ENCODE data around the gene TMTC1. TPM values are rescaled to one million over a fixed set of nuclear protein-coding genes. Genes with fewer than 3 reads are reported as not detected.

Gene TMTC1
- total RNA-seq, 1 donor from 2014 or later = 0.57 TPM

DNA sequence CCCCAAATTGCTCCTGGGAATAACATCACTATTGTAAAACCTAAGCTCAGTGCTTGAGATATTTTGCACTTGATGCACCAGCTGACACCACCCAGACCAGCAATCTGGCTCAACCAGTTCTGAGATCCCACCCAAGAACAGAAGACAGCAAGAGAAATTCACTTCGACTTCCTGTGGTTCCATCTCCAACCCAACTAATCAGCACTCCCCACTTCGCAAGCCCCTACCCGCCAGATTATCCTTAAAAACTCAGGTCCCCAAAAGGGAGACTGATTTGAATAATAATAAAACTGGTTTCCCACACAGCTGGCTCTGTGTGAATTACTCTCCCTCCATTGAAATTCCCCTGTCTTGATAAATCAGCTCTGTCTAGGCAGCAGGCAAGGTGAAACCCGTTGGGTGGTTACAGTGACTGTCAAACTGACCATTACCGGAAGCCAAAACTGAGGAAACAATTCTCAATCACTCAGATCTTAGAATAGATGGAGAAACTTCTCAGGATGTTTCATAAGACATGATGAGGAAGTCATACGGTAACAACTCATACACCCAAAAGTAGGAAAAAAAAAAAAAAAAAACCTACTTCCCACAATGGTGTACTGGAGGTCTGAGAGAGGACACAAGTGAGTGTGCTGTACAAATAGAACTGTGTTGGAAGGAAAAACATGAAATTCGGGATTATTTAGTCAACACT, 92.4 kb downstream of the TMTC1 start:
- H3K27me3 Mint-ChIP-seq (ENCODE audit: insufficient read depth) = no peaks in the 10 kb centered on the region
- no peak overlapping the region for H3K27ac Mint-ChIP-seq
- H3K36me3 Mint-ChIP-seq (ENCODE audit: low read depth) = no peaks in the 10 kb centered on the region
- H3K4me1 Mint-ChIP-seq (ENCODE audit: low read depth) = no peaks in the 10 kb centered on the region
- no peaks in the 10 kb centered on the region for H3K9me3 Mint-ChIP-seq
- DNase-seq (ENCODE audit: low spot score) = no peak
- intact Hi-C loops (cut with micrococcal nuclease) = no loop called here
- no peak overlapping the region for H3K4me3 Mint-ChIP-seq

GRCh38 chr12:29690728-29691127, 93.0 kb downstream of the TMTC1 start:
- Mint-ChIP-seq H3K4me1 (ENCODE audit: low read depth) (no peaks in the 10 kb centered on the region), H3K27me3 (ENCODE audit: insufficient read depth) (no peaks in the 10 kb centered on the region), H3K9me3 (no peaks in the 10 kb centered on the region), H3K36me3 (ENCODE audit: low read depth) (no peaks in the 10 kb centered on the region), H3K4me3 (no peak overlapping the region), H3K27ac (no peak overlapping the region)
- intact Hi-C loops (cut with micrococcal nuclease) = no loop called here
- no peak for DNase-seq (ENCODE audit: low spot score)

DNA sequence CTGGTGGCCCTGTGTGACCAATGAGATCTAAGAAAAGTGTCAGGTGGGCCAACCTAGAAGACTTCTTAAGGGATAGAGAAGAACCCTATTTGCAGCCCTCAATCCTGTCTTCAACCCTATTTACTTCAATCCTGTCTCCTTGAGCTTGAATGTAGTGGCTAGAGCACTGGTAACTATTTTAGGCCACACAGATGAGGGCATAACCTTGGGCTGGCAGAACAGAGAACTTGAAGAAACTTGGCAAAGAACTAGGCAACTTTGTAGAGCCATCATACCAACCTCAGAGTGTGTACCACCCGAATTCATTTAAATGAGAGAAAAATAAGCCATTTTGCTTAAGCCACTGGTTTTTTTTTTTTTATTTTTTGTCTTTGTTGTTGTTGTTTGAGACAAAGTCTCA, 94.8 kb downstream of the TMTC1 start:
- H3K4me3 Mint-ChIP-seq = no peak overlapping the region
- H3K27ac Mint-ChIP-seq = no peak overlapping the region
- no peaks in the 10 kb centered on the region for H3K36me3 Mint-ChIP-seq (ENCODE audit: low read depth)
- no peaks in the 10 kb centered on the region for H3K27me3 Mint-ChIP-seq (ENCODE audit: insufficient read depth)
- no peaks in the 10 kb centered on the region for H3K9me3 Mint-ChIP-seq
- no peak for DNase-seq (ENCODE audit: low spot score)
- intact Hi-C loops (cut with micrococcal nuclease) = no loop called here
- H3K4me1 Mint-ChIP-seq (ENCODE audit: low read depth) = no peaks in the 10 kb centered on the region

DNA sequence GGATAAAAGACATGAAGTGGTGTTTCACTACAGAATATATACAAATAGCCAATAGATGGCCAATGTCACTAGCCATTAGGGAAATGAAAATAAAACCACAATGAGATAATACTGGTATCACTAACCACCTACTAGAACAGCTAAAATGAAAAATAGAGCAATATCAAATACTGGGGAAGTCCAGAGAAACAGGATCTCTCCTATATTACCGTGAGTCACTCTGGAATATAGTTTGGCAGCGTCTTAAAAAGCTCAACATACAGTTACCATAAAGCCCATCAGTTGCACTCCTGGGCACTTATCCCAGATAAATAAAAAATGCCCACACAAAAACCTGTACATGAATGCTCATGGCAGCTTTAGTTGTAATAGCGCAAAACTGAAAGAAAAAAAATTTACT, 101.7 kb downstream of the TMTC1 start:
- no peaks in the 10 kb centered on the region for H3K4me1 Mint-ChIP-seq (ENCODE audit: low read depth)
- no peak overlapping the region for H3K4me3 Mint-ChIP-seq
- H3K27me3 Mint-ChIP-seq (ENCODE audit: insufficient read depth) = no peaks in the 10 kb centered on the region
- DNase-seq (ENCODE audit: low spot score) = no peak
- no peaks in the 10 kb centered on the region for H3K9me3 Mint-ChIP-seq
- no peak overlapping the region for H3K27ac Mint-ChIP-seq
- H3K36me3 Mint-ChIP-seq (ENCODE audit: low read depth) = no peaks in the 10 kb centered on the region
- intact Hi-C loops (cut with micrococcal nuclease) = no loop called here

DNA sequence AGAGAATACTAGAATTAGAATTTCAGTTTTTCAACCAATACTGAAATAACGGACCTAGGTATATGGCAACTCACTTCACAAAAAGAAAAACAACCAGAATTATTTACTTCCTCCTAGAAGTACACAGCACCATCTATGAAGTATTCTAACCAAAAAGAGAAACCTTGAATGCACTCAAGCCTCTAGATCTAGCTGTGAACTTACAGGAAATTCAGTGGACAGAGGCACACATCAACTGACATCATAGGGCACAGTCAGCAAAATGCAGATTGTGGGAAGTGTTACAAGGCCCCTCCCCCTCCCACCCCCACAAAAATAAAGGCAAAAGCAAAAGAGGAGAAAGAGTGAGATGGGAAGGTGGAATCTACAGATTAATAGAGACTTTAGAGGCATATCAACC, 102.4 kb downstream of the TMTC1 start:
- H3K4me1 Mint-ChIP-seq (ENCODE audit: low read depth) = no peaks in the 10 kb centered on the region
- intact Hi-C loops (cut with micrococcal nuclease) = no loop called here
- H3K27me3 Mint-ChIP-seq (ENCODE audit: insufficient read depth) = no peaks in the 10 kb centered on the region
- H3K9me3 Mint-ChIP-seq = no peaks in the 10 kb centered on the region
- DNase-seq (ENCODE audit: low spot score) = no peak
- H3K27ac Mint-ChIP-seq = no peak overlapping the region
- H3K36me3 Mint-ChIP-seq (ENCODE audit: low read depth) = no peaks in the 10 kb centered on the region
- no peak overlapping the region for H3K4me3 Mint-ChIP-seq

DNA sequence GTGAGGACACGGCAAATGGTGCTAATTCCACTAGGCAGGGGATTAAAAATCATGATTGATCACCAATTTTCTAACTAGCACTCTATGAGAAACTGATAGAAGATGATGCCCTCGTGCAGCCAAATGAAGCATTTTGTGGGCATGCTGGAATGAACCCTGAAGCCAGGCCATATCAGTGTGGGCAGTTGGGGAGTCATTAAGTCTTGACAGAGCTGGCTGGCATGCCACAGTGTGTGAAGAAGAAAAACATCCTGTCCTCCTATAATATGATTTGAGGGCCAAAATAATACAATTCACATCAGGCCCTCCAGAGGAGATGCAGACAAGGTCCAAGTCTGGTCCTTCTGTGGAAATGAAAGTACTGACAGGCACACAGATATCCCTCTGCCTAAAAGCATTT, 107.1 kb downstream of the TMTC1 start:
- Mint-ChIP-seq H3K4me1 (ENCODE audit: low read depth) (no peaks in the 10 kb centered on the region), H3K9me3 (no peaks in the 10 kb centered on the region), H3K27ac (no peak overlapping the region), H3K4me3 (no peak overlapping the region), H3K27me3 (ENCODE audit: insufficient read depth) (no peaks in the 10 kb centered on the region), H3K36me3 (ENCODE audit: low read depth) (no peaks in the 10 kb centered on the region)
- no peak for DNase-seq (ENCODE audit: low spot score)
- intact Hi-C loops (cut with micrococcal nuclease) = no loop called here

DNA sequence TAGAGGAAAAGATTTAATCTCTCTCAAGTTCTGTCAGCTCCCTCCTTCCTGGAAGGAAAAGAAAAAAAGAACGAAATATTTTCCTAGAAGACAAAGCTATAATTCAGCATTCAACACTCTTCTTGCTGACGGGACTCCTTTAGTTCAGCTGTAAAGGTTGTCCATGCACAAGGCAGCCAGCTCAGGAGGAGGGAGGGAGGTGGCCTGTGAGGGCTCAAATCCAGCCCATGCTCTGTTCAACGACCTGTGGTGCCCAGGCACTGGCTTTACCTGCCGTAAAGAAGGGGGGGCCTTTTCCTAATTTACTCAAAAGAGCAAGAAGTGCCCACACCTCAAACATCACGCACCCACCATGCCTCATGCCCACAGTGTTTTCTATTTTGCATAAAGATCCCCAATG, 109.3 kb downstream of the TMTC1 start:
- Mint-ChIP-seq H3K9me3 (no peaks in the 10 kb centered on the region), H3K4me3 (no peak overlapping the region), H3K27ac (no peak overlapping the region), H3K27me3 (ENCODE audit: insufficient read depth) (no peaks in the 10 kb centered on the region), H3K36me3 (ENCODE audit: low read depth) (no peaks in the 10 kb centered on the region), H3K4me1 (ENCODE audit: low read depth) (no peaks in the 10 kb centered on the region)
- DNase-seq (ENCODE audit: low spot score) = no peak
- intact Hi-C loops (cut with micrococcal nuclease) = no loop called here

DNA sequence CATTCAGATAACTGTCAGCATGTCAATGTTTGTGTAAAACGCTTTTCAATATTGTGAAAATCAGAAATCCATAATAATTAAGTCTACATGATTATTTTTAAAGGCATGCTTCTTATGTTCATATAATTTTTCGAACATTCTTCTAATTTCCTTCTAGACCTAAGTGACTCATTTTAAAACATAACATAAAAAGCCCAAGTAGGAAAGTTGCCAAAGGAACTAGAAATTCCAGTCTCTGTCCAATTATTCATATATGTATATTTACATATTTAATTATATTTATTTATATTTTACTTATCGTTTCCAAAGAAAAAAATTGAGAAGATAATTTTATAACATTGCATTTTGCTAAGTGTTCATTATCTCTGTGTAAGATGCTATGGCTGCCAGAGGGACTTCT, 110.4 kb downstream of the TMTC1 start:
- no peaks in the 10 kb centered on the region for H3K27me3 Mint-ChIP-seq (ENCODE audit: insufficient read depth)
- H3K36me3 Mint-ChIP-seq (ENCODE audit: low read depth) = no peaks in the 10 kb centered on the region
- H3K9me3 Mint-ChIP-seq = no peaks in the 10 kb centered on the region
- intact Hi-C loops (cut with micrococcal nuclease) = no loop called here
- DNase-seq (ENCODE audit: low spot score) = no peak
- H3K4me1 Mint-ChIP-seq (ENCODE audit: low read depth) = no peaks in the 10 kb centered on the region
- no peak overlapping the region for H3K4me3 Mint-ChIP-seq
- H3K27ac Mint-ChIP-seq = no peak overlapping the region

- intact Hi-C loops (cut with micrococcal nuclease) = no loop called here
- no peak for DNase-seq (ENCODE audit: low spot score)
- Mint-ChIP-seq H3K4me3 (no peak overlapping the region), H3K27ac (no peak overlapping the region), H3K27me3 (ENCODE audit: insufficient read depth) (no peaks in the 10 kb centered on the region), H3K4me1 (ENCODE audit: low read depth) (no peaks in the 10 kb centered on the region), H3K9me3 (no peaks in the 10 kb centered on the region), H3K36me3 (ENCODE audit: low read depth) (no peaks in the 10 kb centered on the region)
Measured at GRCh38 chr12:29672580-29672979, 111.2 kb downstream of the TMTC1 start.

DNA sequence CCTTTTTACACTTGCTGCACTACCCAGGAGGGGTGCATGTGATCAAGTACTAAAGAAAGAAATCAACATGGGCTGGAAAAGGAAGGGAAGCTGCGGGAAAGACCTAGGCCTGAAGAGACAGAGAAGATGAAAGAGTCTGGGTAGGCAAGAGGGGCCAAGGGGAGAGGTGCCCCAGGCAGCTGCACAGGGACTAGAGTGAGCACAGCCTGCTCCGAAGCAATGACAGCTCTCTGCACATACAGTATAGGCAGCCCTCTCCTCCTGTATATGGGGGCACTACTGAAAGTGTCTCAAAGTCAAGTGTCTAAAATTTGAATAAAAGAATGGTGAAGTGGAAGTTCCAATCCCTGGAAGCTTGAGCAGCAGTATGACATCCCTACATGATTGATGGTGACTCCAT, 112.0 kb downstream of the TMTC1 start:
- H3K27me3 Mint-ChIP-seq (ENCODE audit: insufficient read depth) = no peaks in the 10 kb centered on the region
- H3K27ac Mint-ChIP-seq = no peak overlapping the region
- no peak overlapping the region for H3K4me3 Mint-ChIP-seq
- H3K4me1 Mint-ChIP-seq (ENCODE audit: low read depth) = no peaks in the 10 kb centered on the region
- no peak for DNase-seq (ENCODE audit: low spot score)
- H3K36me3 Mint-ChIP-seq (ENCODE audit: low read depth) = no peaks in the 10 kb centered on the region
- H3K9me3 Mint-ChIP-seq = no peaks in the 10 kb centered on the region
- intact Hi-C loops (cut with micrococcal nuclease) = no loop called here

DNA sequence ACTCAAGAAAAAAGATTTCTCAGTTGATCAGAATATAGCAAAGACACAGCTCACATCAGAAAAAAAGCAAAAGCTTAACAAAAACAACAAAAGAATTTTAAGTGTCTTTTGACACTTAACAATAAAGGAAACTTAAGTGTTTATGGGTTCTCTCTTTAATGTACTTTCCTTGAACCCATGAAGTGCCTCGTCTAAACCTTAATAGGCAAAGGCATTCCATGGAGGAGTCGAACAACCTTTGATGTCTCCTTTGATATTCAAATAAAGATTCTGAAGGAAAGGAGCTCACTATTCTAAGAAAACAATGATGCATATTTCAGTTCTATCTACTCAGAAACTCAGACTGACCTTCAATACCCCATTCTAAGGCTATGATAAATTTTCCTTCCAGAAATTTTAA, 116.7 kb downstream of the TMTC1 start:
- no peak for DNase-seq (ENCODE audit: low spot score)
- H3K27ac Mint-ChIP-seq = no peak overlapping the region
- no peaks in the 10 kb centered on the region for H3K4me1 Mint-ChIP-seq (ENCODE audit: low read depth)
- no peaks in the 10 kb centered on the region for H3K27me3 Mint-ChIP-seq (ENCODE audit: insufficient read depth)
- H3K4me3 Mint-ChIP-seq = no peak overlapping the region
- H3K9me3 Mint-ChIP-seq = no peaks in the 10 kb centered on the region
- no peaks in the 10 kb centered on the region for H3K36me3 Mint-ChIP-seq (ENCODE audit: low read depth)
- intact Hi-C loops (cut with micrococcal nuclease) = no loop called here

GRCh38 chr12:29665107-29665506, 118.6 kb downstream of the TMTC1 start:
- H3K9me3 Mint-ChIP-seq = no peaks in the 10 kb centered on the region

GRCh38 chr12:29662734-29663323, 120.9 kb downstream of the TMTC1 start:
- intact Hi-C loops (cut with micrococcal nuclease) = no loop called here
- H3K4me3 Mint-ChIP-seq = no peak overlapping the region
- no peaks in the 10 kb centered on the region for H3K9me3 Mint-ChIP-seq
- H3K27ac Mint-ChIP-seq = no peak overlapping the region
- H3K4me1 Mint-ChIP-seq (ENCODE audit: low read depth) = no peaks in the 10 kb centered on the region
- no peaks in the 10 kb centered on the region for H3K36me3 Mint-ChIP-seq (ENCODE audit: low read depth)
- H3K27me3 Mint-ChIP-seq (ENCODE audit: insufficient read depth) = no peaks in the 10 kb centered on the region
- no peak for DNase-seq (ENCODE audit: low spot score)

More at GRCh38 chr12:29665107-29665506, 118.6 kb downstream of the TMTC1 start:
- Mint-ChIP-seq H3K4me1 (ENCODE audit: low read depth) (no peaks in the 10 kb centered on the region), H3K36me3 (ENCODE audit: low read depth) (no peaks in the 10 kb centered on the region), H3K27me3 (ENCODE audit: insufficient read depth) (no peaks in the 10 kb centered on the region), H3K27ac (no peak overlapping the region), H3K4me3 (no peak overlapping the region)
- DNase-seq (ENCODE audit: low spot score) = no peak
- intact Hi-C loops (cut with micrococcal nuclease) = no loop called here

GRCh38 chr12:29660847-29661246, 122.9 kb downstream of the TMTC1 start:
- no peak for DNase-seq (ENCODE audit: low spot score)
- no peak overlapping the region for H3K27ac Mint-ChIP-seq
- intact Hi-C loops (cut with micrococcal nuclease) = no loop called here
- H3K4me3 Mint-ChIP-seq = no peak overlapping the region
- H3K36me3 Mint-ChIP-seq (ENCODE audit: low read depth) = no peaks in the 10 kb centered on the region
- H3K27me3 Mint-ChIP-seq (ENCODE audit: insufficient read depth) = no peaks in the 10 kb centered on the region
- H3K9me3 Mint-ChIP-seq = no peaks in the 10 kb centered on the region
- H3K4me1 Mint-ChIP-seq (ENCODE audit: low read depth) = no peaks in the 10 kb centered on the region
